NOMO-1 treated with DMSO at 0.1 percent for 48 hours (cell line): Measurements from ENCODE around the gene TMEM47.

Experiments
- DNase-seq: peaks from one replicate; lab custom pipeline; 2025; ENCODE audit not compliant: unreplicated experiment; lab: John Stamatoyannopoulos, UW

TMEM47 gene

GRCh38 chrX:34586346-34586911 is 70.7 kb downstream of the TMEM47 start:
- no peak for DNase-seq

DNA sequence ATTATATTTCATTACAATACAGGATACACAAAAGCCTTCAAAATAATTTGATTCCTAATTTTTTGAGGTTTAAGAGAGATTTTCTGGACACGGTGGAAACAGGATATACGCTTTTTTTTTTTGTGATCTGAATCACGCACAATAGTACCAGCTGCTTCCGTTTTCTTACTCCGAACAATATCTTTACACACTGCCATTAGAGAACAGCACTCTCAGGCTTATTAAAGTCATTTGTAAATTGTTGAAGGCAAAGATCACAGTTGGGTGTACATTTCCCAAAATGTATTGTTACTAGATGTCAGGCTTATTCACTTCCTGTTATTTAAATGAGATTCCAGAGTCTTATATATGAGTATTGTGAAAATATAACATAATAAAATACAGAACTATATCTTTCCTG is 71.5 kb downstream of the TMEM47 start:
- no peak for DNase-seq

- DNase-seq = no peak
Measured at GRCh38 chrX:34584781-34585180, 72.3 kb downstream of the TMEM47 start.

DNA sequence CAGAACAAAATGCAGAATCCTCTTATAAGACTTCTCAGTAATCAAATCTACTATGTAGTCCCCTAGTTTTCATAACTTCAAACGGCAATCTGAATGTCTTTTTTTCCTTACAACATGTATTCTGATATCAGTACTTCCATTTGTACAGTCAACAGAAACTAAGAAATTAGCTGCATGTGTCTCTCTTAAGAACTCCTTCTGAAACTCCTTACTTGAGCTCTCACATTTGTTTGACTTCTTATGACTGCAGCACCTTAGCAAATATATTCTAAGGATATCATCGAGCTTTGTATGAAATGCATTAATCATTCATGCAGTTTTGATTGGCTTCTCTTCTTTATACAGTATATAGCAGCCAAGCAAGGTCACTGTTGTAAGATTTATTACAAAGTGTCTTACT is 77.0 kb downstream of the TMEM47 start:
- DNase-seq = no peak

DNA sequence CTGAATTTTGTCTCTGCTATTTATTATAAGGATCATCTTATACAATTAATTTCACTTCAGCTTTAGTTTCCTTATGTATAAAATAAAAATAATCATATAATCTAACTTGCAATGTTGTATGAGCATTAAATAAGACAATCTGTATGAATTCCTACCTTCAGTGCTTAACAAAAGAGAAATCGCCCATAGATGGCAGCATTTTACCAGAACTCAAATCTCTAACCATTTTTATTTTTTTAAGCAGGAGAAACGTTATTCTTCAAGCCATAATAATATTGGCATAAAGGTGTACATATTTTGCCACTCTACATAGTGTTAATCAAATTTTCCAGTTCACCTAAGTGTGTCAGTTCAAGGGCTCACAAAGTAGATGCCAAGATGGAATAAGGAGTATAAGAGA is 78.8 kb downstream of the TMEM47 start:
- DNase-seq = no peak
